HCT116 (cell line): ENCODE data around the gene PROSER2.

Source experiments
- EZH2 ChIP-seq: fragments of 200-600 bp; sonication (generic); IDR thresholded peaks from 2 replicates; pipeline ENCODE4 v1.6.1; 2017; ENCODE audit warnings: antibody characterized with exemption, mixed run types
- POLR2A ChIP-seq: IDR thresholded peaks from 2 replicates; pipeline ENCODE4 v1.7.0; 2011; ENCODE audit warnings: borderline replicate concordance; ENCODE audit not compliant: insufficient read depth, insufficient read length; ENCODE audit errors: extremely low read depth
- RAD21 ChIP-seq: IDR thresholded peaks from 2 replicates; pipeline ENCODE4 v1.6.1; 2012; ENCODE audit warnings: low read depth, mild to moderate bottlenecking
- TF ChIP-seq, protein P1 (sequence below), 3 experiments: fragments of 200-600 bp in 1 of 3; sonication (generic) in 1 of 3; IDR thresholded peaks in 2 of 3; conservative IDR thresholded peaks in 1 of 3; 2 replicates each; pipeline ENCODE4 v1.5.1; 2012 to 2017; ENCODE audit warnings: low read depth in 2 of 3, low read length in 2 of 3, antibody characterized with exemption in 1 of 3, borderline replicate concordance in 1 of 3, control low read depth in 1 of 3, mild to moderate bottlenecking in 1 of 3, mixed read lengths in 1 of 3, mixed run types in 1 of 3, moderate library complexity in 1 of 3; ENCODE audit not compliant: insufficient read depth in 1 of 3
- TF ChIP-seq, protein P2 (sequence below): IDR thresholded peaks from 2 replicates; pipeline ENCODE4 v1.6.1; 2012

DNA sequence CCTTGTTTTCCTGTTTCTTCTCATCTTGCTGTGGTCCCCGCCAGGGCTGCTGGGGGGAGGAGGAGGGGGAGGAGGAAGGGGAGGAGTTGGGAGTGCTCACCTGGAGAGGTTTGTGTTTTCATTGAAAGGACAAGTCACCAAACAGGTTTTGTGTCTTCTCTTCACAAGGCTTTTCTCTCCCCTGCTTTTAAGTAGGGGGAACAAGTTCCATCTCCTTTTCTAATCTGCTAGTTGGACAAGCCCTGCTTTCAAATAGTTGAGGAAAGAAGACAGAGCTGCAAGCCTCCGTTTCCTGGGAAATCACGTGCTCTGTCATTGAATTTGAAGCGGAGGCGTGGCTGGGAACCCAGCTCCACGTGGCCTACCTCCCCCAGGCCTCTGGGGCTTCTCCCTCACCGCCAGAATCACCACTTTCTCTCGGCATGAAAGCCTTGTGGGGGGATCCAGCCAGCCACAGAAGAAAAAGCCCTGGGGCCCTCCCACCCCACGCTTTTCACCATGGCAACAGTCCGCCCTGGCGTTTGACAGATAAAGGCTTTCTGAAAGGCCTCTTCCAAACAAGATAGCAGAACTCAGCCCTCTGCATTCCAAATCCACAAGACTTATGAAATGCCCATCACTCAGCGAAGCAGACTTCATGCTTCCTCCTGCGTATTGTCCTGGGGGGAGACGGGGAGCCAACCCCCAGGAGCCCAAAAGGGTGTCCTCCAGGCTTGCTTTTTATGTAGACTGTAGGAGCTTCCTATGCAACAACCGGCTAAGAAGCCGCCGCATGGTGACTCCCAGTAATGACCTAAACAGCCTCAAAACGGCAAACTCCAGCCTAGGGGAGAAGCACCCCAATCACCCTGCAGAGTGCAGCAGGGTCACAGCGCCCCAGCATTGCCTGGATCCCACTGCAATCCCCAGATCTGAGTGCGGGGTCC, 51.7 kb downstream of the PROSER2 start:
- TF ChIP-seq RAD21 (no peak), EZH2 (no peak), POLR2A (no peak)
- TF ChIP-seq, protein P1, sequence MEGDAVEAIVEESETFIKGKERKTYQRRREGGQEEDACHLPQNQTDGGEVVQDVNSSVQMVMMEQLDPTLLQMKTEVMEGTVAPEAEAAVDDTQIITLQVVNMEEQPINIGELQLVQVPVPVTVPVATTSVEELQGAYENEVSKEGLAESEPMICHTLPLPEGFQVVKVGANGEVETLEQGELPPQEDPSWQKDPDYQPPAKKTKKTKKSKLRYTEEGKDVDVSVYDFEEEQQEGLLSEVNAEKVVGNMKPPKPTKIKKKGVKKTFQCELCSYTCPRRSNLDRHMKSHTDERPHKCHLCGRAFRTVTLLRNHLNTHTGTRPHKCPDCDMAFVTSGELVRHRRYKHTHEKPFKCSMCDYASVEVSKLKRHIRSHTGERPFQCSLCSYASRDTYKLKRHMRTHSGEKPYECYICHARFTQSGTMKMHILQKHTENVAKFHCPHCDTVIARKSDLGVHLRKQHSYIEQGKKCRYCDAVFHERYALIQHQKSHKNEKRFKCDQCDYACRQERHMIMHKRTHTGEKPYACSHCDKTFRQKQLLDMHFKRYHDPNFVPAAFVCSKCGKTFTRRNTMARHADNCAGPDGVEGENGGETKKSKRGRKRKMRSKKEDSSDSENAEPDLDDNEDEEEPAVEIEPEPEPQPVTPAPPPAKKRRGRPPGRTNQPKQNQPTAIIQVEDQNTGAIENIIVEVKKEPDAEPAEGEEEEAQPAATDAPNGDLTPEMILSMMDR (IDR thresholded peaks at IDR 0.05 in 2 of 3, conservative IDR thresholded peaks at IDR 0.05 in 1 of 3; ENCODE audit: borderline replicate concordance in 1 of 3, insufficient read depth in 1 of 3, low read depth in 2 of 3, low read length in 2 of 3), result no peak
- TF ChIP-seq, protein P2, sequence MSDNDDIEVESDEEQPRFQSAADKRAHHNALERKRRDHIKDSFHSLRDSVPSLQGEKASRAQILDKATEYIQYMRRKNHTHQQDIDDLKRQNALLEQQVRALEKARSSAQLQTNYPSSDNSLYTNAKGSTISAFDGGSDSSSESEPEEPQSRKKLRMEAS, result no peak
